Neural cell (in vitro differentiated cells): ENCODE data around the gene PRTFDC1.

ENCODE experiments used
- MXI1 ChIP-seq: fragments of 450-650 bp; conservative IDR thresholded peaks from 2 replicates; pipeline ENCODE4 v1.6.1; 2014; ENCODE audit warnings: antibody characterized with exemption, mild to moderate bottlenecking; ENCODE audit not compliant: poor library complexity, severe bottlenecking
- POLR2AphosphoS5 ChIP-seq: IDR thresholded peaks from 2 replicates; pipeline ENCODE4 v1.6.1; 2012
- SMC3 ChIP-seq: fragments of 450-650 bp; conservative IDR thresholded peaks from 2 replicates; pipeline ENCODE4 v1.6.1; 2014; ENCODE audit warnings: antibody characterized with exemption, mild to moderate bottlenecking, moderate library complexity; ENCODE audit not compliant: poor library complexity
- TF ChIP-seq, protein P1 (sequence below): fragments of 450-650 bp; IDR thresholded peaks from 2 replicates; pipeline ENCODE4 v1.5.1; 2014; ENCODE audit warnings: antibody characterized with exemption, mild to moderate bottlenecking, moderate library complexity; ENCODE audit not compliant: poor library complexity, severe bottlenecking
- TF ChIP-seq, protein P2 (sequence below): IDR thresholded peaks from 2 replicates; pipeline ENCODE4 v1.6.1; 2012; ENCODE audit warnings: borderline replicate concordance

DNA sequence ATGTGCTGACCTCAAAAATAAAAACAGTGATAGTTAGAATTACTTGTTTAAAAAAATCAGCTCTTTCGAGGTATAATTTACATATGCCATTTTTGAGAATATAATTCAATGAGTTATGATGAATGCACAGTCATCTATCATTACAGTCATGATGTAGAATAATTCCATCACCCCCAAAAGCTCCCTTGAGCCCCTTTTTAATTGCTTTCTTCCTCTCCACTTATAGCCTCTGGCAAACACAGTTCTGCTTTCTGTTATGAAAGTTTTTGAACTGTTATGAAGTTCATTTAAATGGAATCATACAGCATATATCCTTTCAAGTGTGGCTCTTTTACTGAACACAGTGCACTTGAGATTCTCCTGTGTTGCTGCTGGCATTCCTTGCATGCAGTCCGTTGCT is 41.4 kb downstream of the PRTFDC1 start:
- TF ChIP-seq, protein P1, sequence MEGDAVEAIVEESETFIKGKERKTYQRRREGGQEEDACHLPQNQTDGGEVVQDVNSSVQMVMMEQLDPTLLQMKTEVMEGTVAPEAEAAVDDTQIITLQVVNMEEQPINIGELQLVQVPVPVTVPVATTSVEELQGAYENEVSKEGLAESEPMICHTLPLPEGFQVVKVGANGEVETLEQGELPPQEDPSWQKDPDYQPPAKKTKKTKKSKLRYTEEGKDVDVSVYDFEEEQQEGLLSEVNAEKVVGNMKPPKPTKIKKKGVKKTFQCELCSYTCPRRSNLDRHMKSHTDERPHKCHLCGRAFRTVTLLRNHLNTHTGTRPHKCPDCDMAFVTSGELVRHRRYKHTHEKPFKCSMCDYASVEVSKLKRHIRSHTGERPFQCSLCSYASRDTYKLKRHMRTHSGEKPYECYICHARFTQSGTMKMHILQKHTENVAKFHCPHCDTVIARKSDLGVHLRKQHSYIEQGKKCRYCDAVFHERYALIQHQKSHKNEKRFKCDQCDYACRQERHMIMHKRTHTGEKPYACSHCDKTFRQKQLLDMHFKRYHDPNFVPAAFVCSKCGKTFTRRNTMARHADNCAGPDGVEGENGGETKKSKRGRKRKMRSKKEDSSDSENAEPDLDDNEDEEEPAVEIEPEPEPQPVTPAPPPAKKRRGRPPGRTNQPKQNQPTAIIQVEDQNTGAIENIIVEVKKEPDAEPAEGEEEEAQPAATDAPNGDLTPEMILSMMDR: no peak
- TF ChIP-seq POLR2AphosphoS5 (no peak), MXI1 (no peak), SMC3 (no peak)
- TF ChIP-seq, protein P2, sequence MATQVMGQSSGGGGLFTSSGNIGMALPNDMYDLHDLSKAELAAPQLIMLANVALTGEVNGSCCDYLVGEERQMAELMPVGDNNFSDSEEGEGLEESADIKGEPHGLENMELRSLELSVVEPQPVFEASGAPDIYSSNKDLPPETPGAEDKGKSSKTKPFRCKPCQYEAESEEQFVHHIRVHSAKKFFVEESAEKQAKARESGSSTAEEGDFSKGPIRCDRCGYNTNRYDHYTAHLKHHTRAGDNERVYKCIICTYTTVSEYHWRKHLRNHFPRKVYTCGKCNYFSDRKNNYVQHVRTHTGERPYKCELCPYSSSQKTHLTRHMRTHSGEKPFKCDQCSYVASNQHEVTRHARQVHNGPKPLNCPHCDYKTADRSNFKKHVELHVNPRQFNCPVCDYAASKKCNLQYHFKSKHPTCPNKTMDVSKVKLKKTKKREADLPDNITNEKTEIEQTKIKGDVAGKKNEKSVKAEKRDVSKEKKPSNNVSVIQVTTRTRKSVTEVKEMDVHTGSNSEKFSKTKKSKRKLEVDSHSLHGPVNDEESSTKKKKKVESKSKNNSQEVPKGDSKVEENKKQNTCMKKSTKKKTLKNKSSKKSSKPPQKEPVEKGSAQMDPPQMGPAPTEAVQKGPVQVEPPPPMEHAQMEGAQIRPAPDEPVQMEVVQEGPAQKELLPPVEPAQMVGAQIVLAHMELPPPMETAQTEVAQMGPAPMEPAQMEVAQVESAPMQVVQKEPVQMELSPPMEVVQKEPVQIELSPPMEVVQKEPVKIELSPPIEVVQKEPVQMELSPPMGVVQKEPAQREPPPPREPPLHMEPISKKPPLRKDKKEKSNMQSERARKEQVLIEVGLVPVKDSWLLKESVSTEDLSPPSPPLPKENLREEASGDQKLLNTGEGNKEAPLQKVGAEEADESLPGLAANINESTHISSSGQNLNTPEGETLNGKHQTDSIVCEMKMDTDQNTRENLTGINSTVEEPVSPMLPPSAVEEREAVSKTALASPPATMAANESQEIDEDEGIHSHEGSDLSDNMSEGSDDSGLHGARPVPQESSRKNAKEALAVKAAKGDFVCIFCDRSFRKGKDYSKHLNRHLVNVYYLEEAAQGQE: no peak
